Embryonic facial prominence (tissue), 1 donor: ENCODE results near the gene CD9.

Source experiments
- DNase-seq: peaks from one replicate; pipeline ENCODE4 v3.0.0-alpha.2; 2016; ENCODE audit errors: extremely low spot score

Gene CD9

DNA sequence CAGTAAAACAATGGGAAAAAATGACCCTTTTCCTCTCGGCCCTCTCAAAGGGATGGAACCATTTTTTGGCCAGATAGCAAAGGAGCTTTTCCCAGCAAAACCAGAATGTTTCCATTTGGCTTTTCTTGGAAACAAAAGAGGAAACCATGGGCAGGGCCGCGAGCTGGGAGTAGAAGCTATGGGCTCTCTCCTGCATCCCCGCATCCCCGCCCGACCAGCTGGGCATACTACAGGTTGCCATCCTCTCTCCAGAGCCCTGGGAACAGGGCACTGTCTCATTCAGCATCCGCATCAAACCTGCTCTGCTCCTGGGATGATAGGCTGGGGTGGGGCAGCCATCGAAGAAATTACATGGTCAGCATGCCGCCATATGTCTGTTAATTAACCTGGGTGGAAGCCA, 20.9 kb downstream of the CD9 start:
- no peak for DNase-seq

DNA sequence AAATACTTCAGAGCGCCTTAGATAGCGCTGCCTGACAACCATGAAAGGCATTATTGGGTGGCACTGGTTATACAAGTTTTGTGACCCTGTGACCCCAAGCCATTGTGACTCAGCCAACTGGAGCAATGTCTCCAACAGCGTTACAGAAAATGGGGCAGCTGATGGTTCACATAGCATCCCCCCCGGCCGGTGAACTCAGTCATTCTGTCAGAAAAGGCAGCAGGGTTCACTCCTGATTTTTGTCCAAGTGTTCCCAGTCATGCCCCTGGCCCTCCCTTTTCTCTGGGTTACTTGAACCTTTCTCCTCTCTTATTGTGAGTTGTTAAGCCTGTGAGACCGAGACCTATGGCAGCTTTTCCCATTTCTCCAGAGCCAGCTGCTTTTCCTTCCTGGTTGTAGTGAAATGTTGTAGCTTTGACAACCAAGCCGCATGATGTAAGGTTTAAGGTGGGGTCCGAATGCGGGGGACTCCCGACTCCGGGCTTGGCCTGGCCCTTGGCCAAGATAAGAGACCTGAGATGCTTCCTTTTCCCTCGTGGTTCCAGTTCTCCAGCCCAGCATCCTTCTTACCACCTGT, 22.0 kb downstream of the CD9 start:
- no peak for DNase-seq

DNA sequence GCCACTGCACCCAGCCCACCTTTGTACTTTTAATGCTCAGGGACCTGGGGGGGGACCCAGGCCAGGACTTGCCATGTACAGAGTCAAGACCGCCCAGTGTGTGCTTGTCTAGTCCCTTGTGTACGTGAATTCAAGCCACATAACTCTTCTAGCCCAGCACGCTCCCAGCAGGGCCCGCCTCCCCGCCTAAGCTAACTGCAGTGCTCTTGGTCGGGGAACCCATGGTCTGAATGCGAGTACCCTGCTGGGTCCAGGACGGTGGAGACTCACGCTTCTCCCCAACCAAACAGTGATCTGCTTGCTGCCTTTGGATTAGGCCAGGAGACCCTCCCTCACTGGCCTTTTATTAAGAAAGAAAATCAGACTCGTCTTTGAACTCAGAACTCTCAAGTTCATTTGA, 23.3 kb downstream of the CD9 start:
- DNase-seq, result no peak

DNA sequence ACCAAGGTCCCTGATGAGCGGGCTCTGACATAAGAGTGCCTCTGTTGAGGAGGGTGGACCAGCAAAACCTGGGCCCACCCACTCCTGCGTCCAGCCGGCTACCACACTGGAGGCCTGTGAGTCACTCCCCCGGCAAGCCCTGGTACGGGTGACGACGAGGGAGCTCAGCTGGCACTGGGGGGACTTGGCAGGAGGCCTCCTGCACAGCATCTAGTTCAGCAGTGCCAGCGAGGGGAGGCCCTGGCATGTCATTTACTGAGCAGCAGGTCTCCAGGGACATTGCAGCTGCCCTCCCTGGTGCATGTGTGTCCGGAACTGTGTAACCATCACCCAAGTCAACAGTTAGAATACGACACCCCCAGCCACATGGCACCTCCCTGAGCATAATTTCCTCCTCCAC, 24.4 kb downstream of the CD9 start:
- no peak for DNase-seq

DNA sequence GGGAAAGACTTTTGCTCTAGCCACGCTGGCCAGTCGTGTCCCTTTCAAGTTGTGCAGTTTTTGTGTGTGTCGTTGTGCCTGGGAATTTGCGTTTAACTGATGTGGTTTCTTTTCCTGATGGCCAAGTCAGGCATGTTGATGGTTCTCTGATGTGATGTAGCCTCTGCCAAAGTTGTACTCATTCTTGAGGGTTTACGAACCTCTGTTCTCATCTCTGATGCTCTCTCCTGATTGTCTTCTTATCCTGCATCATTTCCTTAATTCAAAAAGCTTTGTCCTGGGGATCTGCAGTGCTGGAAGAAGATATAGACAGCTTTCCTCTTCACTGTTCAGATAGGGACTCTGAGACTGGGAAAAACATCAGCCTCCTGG, 25.4 kb downstream of the CD9 start:
- DNase-seq, result no peak

DNA sequence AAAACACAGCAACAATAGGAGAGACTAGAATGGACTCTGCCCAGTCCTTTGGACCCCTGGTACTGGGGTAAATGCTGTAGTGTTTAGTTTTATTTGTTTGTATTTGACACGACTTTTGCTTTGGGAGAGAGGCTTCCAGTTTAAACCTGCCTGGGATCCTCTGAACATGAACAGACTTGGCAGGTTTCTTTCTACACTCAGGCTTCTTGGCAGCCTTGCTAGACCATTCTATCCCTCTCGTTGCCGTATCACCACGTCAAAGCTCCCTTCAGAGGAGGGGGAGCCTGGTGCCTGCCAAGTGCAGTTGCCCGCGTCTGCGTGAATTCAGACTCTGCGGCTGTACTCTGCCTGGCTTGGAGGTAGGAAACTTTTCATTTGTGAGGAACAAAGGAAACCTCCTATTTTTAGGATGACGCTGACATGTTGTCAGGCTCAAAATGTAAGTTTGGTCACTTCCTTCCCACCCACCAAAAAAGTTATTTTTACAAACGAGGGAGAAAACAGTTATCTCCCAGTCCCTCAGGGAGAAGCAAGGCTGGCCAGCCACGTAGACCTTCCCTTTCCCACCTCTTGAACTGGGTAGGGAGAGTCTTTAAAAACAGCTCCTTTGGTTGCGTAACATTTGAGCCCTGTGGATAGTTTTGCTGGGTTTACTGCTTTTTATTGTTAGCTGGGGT, 25.9 kb downstream of the CD9 start:
- peak; percentile 83 for DNase-seq

GRCh38 chr12:6226679-6227051, 26.5 kb downstream of the CD9 start:
- DNase-seq, result no peak

- no peak for DNase-seq
These were observed 28.5 kb downstream of the CD9 start for GRCh38 chr12:6228535-6229223.

DNA sequence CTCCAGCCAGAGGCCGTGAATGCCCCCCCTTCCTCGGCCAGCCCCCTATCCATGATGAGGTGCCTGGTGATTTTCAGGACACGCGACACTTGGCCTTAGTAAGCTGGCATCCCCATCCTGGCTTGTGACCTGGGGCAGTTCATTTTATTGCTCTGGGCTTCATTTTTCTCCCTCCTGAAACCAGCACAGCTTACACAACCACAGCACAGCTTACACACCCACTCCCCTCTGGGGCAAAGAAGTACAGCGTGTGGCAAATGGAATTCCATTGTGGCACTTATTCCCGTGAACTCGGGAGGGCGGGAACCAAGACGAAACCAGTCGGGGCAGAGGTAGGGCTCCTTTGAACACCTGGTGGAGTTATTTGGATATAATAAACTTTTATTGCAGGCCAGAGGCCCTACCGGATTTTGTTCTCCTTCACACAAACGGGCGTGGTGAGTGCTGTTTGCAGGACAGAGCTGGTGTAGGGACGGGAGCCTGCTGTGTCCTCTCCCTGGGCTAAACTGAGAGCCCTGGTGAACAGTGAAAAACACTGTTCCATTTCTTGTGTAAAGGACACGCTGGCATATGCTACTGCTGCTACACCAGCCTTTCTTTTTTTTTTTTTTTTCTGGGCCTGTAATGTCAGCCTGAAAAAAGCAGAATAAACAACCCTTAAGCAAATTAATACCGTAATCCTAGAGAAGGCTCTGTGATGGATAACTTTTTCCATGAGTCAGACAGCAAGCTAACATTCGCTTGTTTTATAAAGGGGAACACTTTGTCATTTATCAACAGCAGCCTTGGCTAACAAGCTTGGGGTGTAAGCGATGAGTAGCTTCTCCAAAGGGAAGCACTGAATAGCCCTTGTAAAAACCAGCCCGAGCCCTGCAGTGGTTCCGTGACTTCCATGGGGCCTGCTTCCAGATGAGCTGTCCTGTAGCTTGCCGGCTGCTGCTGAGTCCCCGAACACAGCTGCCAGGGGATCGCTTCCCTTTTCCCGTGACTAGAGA, 29.3 kb downstream of the CD9 start:
- DNase-seq, result no peak

GRCh38 chr12:6230321-6231110, 30.3 kb downstream of the CD9 start:
- no peak for DNase-seq

- DNase-seq, result no peak
These were observed 31.4 kb downstream of the CD9 start for GRCh38 chr12:6231359-6232268.

DNA sequence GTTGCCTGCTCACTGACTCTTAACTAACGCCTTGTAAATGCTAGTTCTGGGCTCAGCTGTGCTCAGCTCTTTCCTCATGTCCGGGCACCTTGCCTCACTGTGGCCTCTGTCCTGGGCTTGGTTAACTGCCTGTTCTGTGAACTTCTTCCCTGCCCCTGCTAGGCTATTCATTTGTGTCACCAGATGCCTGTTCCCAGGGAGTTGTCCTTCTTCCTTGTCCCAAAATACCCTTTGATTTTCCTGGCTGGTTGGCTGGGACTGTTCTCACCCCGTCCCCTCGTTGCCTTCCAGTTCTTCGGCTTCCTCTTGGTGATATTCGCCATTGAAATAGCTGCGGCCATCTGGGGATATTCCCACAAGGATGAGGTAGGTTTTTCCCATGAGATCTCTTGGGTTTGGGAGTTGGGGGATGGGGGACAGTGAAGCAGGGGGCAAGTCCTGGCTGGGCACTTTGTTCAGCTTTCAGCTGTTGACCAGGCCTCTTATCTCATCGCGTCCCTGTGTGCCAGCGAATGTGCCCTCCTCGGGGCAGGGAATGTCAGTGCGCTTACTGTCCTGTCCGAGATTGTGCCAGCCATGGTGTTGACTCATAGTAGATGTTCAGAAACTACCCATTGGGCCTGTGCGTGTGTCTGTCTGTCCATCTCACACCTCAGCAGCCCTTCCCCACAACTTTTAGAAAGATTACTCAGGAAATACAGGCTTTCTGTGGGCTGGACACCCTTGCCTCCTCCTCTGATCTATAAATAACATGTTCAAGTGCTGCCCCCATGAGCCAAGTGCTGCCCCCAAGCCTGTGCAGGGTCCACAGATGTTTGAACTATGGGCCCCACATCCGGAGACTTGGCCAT, 33.1 kb downstream of the CD9 start:
- DNase-seq, result no peak

DNA sequence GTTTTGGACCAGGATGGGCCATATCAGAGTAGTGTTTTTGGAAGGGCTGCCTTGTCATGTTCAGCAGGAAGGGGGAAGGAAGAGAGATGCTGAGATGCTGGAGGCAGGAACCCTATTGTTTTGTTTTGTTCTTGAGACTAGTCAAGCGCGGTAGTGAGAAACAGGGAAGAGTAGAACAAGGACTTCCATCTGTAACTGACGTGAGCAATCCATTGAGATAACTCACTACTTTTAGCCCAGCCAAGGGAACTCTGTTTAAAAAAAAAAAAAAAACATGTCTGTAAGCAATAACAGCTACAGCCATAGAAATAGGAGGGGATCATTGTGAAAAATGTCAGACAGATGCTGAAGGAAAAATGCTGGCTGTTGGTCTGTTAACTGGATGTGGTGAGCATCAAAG, 34.0 kb downstream of the CD9 start:
- no peak for DNase-seq

DNA sequence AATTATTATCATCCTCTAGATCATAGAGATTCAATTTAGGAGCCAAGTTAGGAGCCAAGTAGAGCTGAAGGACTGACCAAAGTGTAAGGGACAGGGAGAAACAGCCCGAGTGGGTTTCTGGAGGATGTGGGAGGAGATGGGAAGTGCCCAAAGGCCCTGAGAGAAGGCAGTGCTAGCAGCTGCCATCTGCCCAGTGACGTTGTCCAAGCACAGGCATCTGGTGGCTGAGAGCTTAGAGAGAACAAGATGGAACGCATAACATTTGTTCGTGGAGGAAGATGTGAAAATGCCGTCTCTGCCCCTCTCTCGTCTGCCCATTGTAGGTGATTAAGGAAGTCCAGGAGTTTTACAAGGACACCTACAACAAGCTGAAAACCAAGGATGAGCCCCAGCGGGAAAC, 34.7 kb downstream of the CD9 start:
- DNase-seq, result no peak

- no peak for DNase-seq
These were observed 35.3 kb downstream of the CD9 start for GRCh38 chr12:6235499-6235898.

GRCh38 chr12:6235906-6236640, 35.9 kb downstream of the CD9 start:
- no peak for DNase-seq

DNA sequence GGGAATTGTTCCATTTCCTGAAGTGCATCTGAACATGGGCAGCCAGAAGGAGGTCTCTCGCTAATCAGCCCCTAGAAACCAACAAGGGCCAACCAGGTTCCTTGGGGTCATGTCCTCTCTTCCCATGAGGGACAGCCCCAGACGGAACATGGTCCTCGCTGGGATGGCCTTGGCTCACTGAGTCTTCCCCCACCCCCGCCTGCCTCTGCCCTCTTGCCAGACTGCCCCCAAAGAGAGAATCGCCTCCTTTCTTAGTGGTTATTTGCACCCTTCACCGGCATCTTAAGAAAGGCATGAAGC, 36.4 kb downstream of the CD9 start:
- no peak for DNase-seq

DNA sequence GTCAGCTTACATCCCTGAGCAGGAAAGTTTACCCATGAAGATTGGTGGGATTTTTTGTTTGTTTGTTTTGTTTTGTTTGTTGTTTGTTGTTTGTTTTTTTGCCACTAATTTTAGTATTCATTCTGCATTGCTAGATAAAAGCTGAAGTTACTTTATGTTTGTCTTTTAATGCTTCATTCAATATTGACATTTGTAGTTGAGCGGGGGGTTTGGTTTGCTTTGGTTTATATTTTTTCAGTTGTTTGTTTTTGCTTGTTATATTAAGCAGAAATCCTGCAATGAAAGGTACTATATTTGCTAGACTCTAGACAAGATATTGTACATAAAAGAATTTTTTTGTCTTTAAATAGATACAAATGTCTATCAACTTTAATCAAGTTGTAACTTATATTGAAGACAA, 37.6 kb downstream of the CD9 start:
- no peak for DNase-seq

GRCh38 chr12:6238875-6239274, 38.7 kb downstream of the CD9 start:
- no peak for DNase-seq
